ENCODE results near the gene IRF4. TPM values are rescaled to one million over a fixed set of nuclear protein-coding genes. Genes with fewer than 3 reads are reported as not detected.

The IRF4 gene
- total and polyA plus RNA-seq, 2 donors (not counting 3 experiments of a cell fraction or from before 2014, with no cell fraction given), result not detected

DNA sequence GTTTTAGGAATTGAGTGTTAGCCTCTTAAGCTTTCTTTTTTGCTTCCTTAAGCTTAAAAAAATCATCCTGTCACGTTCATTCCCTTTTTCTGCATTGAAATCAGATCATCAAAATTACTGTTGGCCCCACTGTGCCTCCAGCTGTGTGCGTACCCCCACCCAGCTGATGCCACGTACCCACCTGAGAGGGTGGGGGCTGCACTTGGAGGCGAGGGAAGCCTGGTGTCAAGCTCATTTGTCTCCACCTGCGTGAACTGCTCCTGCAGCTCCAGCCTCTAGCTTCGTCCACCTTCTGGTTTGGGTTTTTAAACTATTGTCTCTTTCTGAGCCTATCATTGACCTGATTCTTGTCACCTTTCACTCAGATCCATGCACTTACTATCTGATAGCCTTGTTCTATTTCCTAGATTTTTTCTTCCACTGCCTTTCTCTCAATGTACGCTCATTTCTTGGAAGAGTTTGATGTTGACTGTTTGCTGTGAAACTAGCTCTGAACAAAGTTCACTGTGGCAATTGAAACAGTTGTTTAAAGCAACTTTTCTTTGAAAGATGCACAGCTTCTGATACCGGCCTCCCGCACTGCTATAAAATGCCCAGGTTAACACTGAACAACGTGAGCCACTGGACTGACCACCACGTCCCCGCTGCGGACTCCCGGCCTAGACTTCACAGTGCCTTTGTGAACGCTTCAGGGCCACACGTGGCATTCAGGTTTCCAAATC, 30.0 kb upstream of the IRF4 start:
- no TSS peak for BruUV-seq (replicated peaks)
- Histone ChIP-seq H3K36me3 (ENCODE audit: control insufficient read depth in 2 of 2, extremely low read depth in 1 of 2, insufficient read depth in 2 of 2, low read length in 2 of 2) (no peaks in the 10 kb centered on the region), H3K9ac (replicated peaks; ENCODE audit: extremely low read depth, insufficient read depth, low read length) (no peak overlapping the region), H3K9me3 (replicated peaks; ENCODE audit: control insufficient read depth, insufficient read depth, low read length) (peaks cover 6% of the 10 kb centered on the region), H3K27ac (ENCODE audit: insufficient read depth, low read depth, low read length) (no peak overlapping the region), H3K4me2 (ENCODE audit: insufficient read depth, low read length) (no peak overlapping the region), H3K79me2 (ENCODE audit: control insufficient read depth, insufficient read depth, low read length) (no peaks in the 10 kb centered on the region), H2AFZ (ENCODE audit: low read depth, low read length) (no peak overlapping the region), H3K4me3 (replicated peaks in 1 of 3; ENCODE audit: insufficient read depth in 1 of 3, low read depth in 1 of 3, low read length in 3 of 3) (no peak overlapping the region), H4K20me1 (replicated peaks; ENCODE audit: control insufficient read depth, extremely low read depth, insufficient read depth, low read length) (no peaks in the 10 kb centered on the region), H3K9me1 (replicated peaks; ENCODE audit: control insufficient read depth, extremely low read depth, insufficient read depth, low read length) (no peaks in the 10 kb centered on the region), H3K4me1 (ENCODE audit: control insufficient read depth, extremely low read depth, insufficient read depth, low read length) (no peaks in the 10 kb centered on the region), H3K27me3 (ENCODE audit: control insufficient read depth in 2 of 2, insufficient read depth in 2 of 2, low read length in 2 of 2) (no peaks in the 10 kb centered on the region)
- DNase-seq (ENCODE audit: low read depth, low spot score) (no peak), FAIRE-seq (no peak)
- ChIA-PET CTCF (interaction anchor here (0.8 kb wide), 1 partner anchor 9 kb away, joined by 3 read pairs; no protein-coding TSS in a partner anchor), POLR2A (no interaction called here)
- intact Hi-C loops (cut with micrococcal nuclease) (no loop called here), dilution Hi-C loops (cut with MboI; ENCODE audit: extremely low pct_ligation_motif_present, low sequenced_read_pairs) (no loop called here)
- TF ChIP-seq POLR2AphosphoS5 (IDR thresholded peaks at IDR 0.05; ENCODE audit: insufficient read depth, low read depth, low read length), result no peak
- TF ChIP-seq GATA2 (IDR thresholded peaks at IDR 0.05; ENCODE audit: insufficient read depth, insufficient read length, low read depth, low read length), result no peak
- TF ChIP-seq, protein P1, sequence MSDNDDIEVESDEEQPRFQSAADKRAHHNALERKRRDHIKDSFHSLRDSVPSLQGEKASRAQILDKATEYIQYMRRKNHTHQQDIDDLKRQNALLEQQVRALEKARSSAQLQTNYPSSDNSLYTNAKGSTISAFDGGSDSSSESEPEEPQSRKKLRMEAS (IDR thresholded peaks at IDR 0.05; ENCODE audit: insufficient read depth, insufficient read length), result no peak
- TF ChIP-seq, protein P2, sequence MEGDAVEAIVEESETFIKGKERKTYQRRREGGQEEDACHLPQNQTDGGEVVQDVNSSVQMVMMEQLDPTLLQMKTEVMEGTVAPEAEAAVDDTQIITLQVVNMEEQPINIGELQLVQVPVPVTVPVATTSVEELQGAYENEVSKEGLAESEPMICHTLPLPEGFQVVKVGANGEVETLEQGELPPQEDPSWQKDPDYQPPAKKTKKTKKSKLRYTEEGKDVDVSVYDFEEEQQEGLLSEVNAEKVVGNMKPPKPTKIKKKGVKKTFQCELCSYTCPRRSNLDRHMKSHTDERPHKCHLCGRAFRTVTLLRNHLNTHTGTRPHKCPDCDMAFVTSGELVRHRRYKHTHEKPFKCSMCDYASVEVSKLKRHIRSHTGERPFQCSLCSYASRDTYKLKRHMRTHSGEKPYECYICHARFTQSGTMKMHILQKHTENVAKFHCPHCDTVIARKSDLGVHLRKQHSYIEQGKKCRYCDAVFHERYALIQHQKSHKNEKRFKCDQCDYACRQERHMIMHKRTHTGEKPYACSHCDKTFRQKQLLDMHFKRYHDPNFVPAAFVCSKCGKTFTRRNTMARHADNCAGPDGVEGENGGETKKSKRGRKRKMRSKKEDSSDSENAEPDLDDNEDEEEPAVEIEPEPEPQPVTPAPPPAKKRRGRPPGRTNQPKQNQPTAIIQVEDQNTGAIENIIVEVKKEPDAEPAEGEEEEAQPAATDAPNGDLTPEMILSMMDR (IDR thresholded peaks at IDR 0.05; ENCODE audit: extremely low read depth in 1 of 2, insufficient read depth in 1 of 2, low read depth in 1 of 2, low read length in 2 of 2), result no peak
- TF ChIP-seq JUN (IDR thresholded peaks at IDR 0.05; ENCODE audit: borderline replicate concordance, insufficient read depth, insufficient read length, low read depth), result no peak
- TF ChIP-seq FOS (IDR thresholded peaks at IDR 0.05; ENCODE audit: borderline replicate concordance, insufficient read depth, low read length), result no peak
- no peak for TF ChIP-seq POLR2A (IDR thresholded peaks at IDR 0.05; ENCODE audit: low read depth, low read length)
- TF ChIP-seq EZH2 (IDR thresholded peaks at IDR 0.05; ENCODE audit: borderline replicate concordance, low read depth, low read length, severe bottlenecking), result no peak
- TF ChIP-seq MYC (IDR thresholded peaks at IDR 0.05; ENCODE audit: low read depth, low read length), result no peak
